HepG2 (cell line): ENCODE measurements around the gene TCEAL9. TPM values are rescaled to one million over a fixed set of nuclear protein-coding genes. Genes with fewer than 3 reads are reported as not detected.

ENCODE experiments used
- ATAC-seq: fragments of 200-7000 bp; cut with Tn5 transposase; 3 replicates; pipeline ENCODE4 v1.9.1; 2020; ENCODE audit warnings: mild to moderate bottlenecking, moderate library complexity
- BruUV-seq: library from RNA; stranded (reverse); fragments of 400-500 nt; replicated peaks from 2 replicates; lab custom pipeline; 2021; lab: Mats Ljungman, UMichigan
- CTCF ChIA-PET: fragments of 300-600 bp; formaldehyde crosslinking; extraction: SDS; loops from one replicate; lab custom pipeline; 2021; ENCODE audit warnings: low total read pairs, inconsistent platforms, low intra/inter-chr PET ratio; lab: Yijun Ruan, JAX
- POLR2A ChIA-PET: fragments of 350-600 bp; sonication (Branson Sonifier 250); formaldehyde crosslinking; loops from one replicate; lab custom pipeline; 2020; ENCODE audit warnings: antibody characterized with exemption, inconsistent platforms; lab: Yijun Ruan, JAX
- DNase-seq: peaks from one replicate; pipeline ENCODE4 v3.0.0-alpha.2; 2015; ENCODE audit warnings: low spot score
- FAIRE-seq: peaks from 3 replicates; lab custom pipeline; 2011; peaks lifted over from hg19 to GRCh38; lab: Jason Lieb, UNC
- H2AFZ ChIP-seq: one replicate; pipeline ENCODE4 v1.6.1; 2011; ENCODE audit warnings: low read length, inconsistent platforms
- H3K27ac ChIP-seq: fragments of 300-600 bp; 3 replicates; pipeline ENCODE4 v1.8.0; 2011; ENCODE audit warnings: mixed run types, mild to moderate bottlenecking, mixed read lengths, low read length, inconsistent platforms; ENCODE audit not compliant: insufficient read depth; ENCODE audit errors: extremely low read length
- H3K27me3 ChIP-seq, 2 experiments: fragments of 200-600 bp in 1 of 2; 2 replicates in 1 of 2; 3 replicates in 1 of 2; pipeline versions ENCODE4 v1.6.0 to v1.8.0; 2011; ENCODE audit warnings: low read length in 2 of 2, mild to moderate bottlenecking in 2 of 2, moderate library complexity in 2 of 2, inconsistent platforms in 1 of 2; ENCODE audit not compliant: insufficient read depth in 2 of 2, control insufficient read depth in 1 of 2
- H3K36me3 ChIP-seq, 2 experiments: fragments of 200-600 bp in 1 of 2; replicated peaks in 1 of 2; 2 replicates in 1 of 2; 3 replicates in 1 of 2; pipeline versions ENCODE4 v1.5.1 to v1.8.0; 2011; ENCODE audit warnings: low read length in 2 of 2, inconsistent platforms in 1 of 2; ENCODE audit not compliant: insufficient read depth in 2 of 2, control insufficient read depth in 1 of 2
- H3K4me1 ChIP-seq: 2 replicates; pipeline ENCODE4 v1.5.1; 2012; ENCODE audit warnings: low read length, inconsistent platforms; ENCODE audit not compliant: insufficient read depth
- H3K4me2 ChIP-seq: 2 replicates; pipeline ENCODE4 v1.6.0; 2011; ENCODE audit warnings: low read depth, low read length, inconsistent platforms
- H3K4me3 ChIP-seq, 3 experiments: fragments of 200-600 bp in 1 of 3; sonication (generic), shearing (Covaris generic) in 1 of 3; replicated peaks in 1 of 3; 2 replicates each; pipeline ENCODE4 v1.5.1; 2011 to 2016; ENCODE audit warnings: low read length in 3 of 3, inconsistent platforms in 2 of 3, low read depth in 2 of 3, mild to moderate bottlenecking in 2 of 3, control low read depth in 1 of 3, mixed read lengths in 1 of 3; ENCODE audit not compliant: insufficient read depth in 1 of 3
- H3K79me2 ChIP-seq: one replicate; pipeline ENCODE4 v1.6.1; 2011; ENCODE audit warnings: low read length, inconsistent platforms; ENCODE audit not compliant: insufficient read depth
- H3K9ac ChIP-seq: 2 replicates; pipeline ENCODE4 v1.6.0; 2011; ENCODE audit warnings: mild to moderate bottlenecking, low read depth, low read length, inconsistent platforms; ENCODE audit not compliant: insufficient read depth
- H3K9me3 ChIP-seq: 2 replicates; pipeline ENCODE4 v1.5.1; 2012; ENCODE audit warnings: mild to moderate bottlenecking, low read length
- H4K20me1 ChIP-seq: 2 replicates; pipeline ENCODE4 v1.6.0; 2011; ENCODE audit warnings: inconsistent platforms, mild to moderate bottlenecking, low read length, moderate library complexity; ENCODE audit not compliant: insufficient read depth
- CEBPB ChIP-seq: IDR thresholded peaks from 2 replicates; pipeline ENCODE4 v1.6.1; 2011; ENCODE audit warnings: low read depth, low read length, improper control_type of control experiment, borderline replicate concordance
- MEIS2 ChIP-seq: sonication (generic); formaldehyde crosslinking; IDR thresholded peaks from 2 replicates; pipeline ENCODE4 v1.9.0; 2021; ENCODE audit warnings: mild to moderate bottlenecking, missing genetic modification reagents
- NR2F2 ChIP-seq: IDR thresholded peaks from 2 replicates; pipeline ENCODE4 v1.6.1; 2012; ENCODE audit warnings: low read depth, inconsistent platforms, borderline replicate concordance
- PBX2 ChIP-seq: IDR thresholded peaks from 2 replicates; pipeline ENCODE4 v1.6.1; 2016; ENCODE audit warnings: control low read depth
- RARA ChIP-seq: IDR thresholded peaks from 2 replicates; pipeline ENCODE4 v1.6.1; 2016; ENCODE audit warnings: missing genetic modification reagents, missing compliant biosample characterization
- TP53 ChIP-seq: sonication (generic); formaldehyde crosslinking; conservative IDR thresholded peaks from 2 replicates; pipeline ENCODE4 v1.4.0; 2020; ENCODE audit warnings: missing genetic modification reagents
- ZKSCAN8 ChIP-seq: IDR thresholded peaks from 2 replicates; pipeline ENCODE4 v1.6.1; 2016; ENCODE audit warnings: borderline replicate concordance, missing genetic modification reagents, missing compliant biosample characterization
- ZNF234 ChIP-seq: sonication (generic); formaldehyde crosslinking; conservative IDR thresholded peaks from 2 replicates; pipeline ENCODE4 v1.5.1; 2020; ENCODE audit warnings: mild to moderate bottlenecking, missing genetic modification reagents
- ZNF30 ChIP-seq: sonication (generic); formaldehyde crosslinking; IDR thresholded peaks from 2 replicates; pipeline ENCODE4 v1.5.0; 2020; ENCODE audit warnings: mild to moderate bottlenecking, missing genetic modification reagents
- ZNF407 ChIP-seq: sonication (generic); formaldehyde crosslinking; IDR thresholded peaks from one replicate; pipeline ENCODE4 v1.5.1; 2020; ENCODE audit warnings: mild to moderate bottlenecking, missing genetic modification reagents; ENCODE audit errors: not compliant biosample characterization
- WGBS: methylation state at CpG from one replicate; pipeline ENCODE4 v1.1.6; 2017; ENCODE audit warnings: low lambda C conversion rate; 5-methylcytosine and 5-hydroxymethylcytosine counted together
- in situ Hi-C: cut with HindIII; loops from 2 replicates; pipeline ENCODE4 v1.10.0; 2017; ENCODE audit warnings: low pct_unique_long_range_greater_than_20kb; ENCODE audit not compliant: extremely low pct_ligation_motif_present
- intact Hi-C: fragments of 100-400 bp; cut with micrococcal nuclease; formaldehyde crosslinking; loops from one replicate; pipeline ENCODE4 v1.10.0; 2022; ENCODE audit not compliant: unreplicated experiment
- polyA plus RNA-seq, 8 experiments: library from polyadenylated mRNA; depleted of rRNA in 3 of 8; stranded (reverse) in 7 of 8; unstranded in 1 of 8; fragments of >200 nt; fragmentation: Illumina TruSeq in 4 of 8; extraction: Trizol in 4 of 8; gene quantifications; 2 replicates each; pipeline versions ENCODE4 v1.2.1 to v1.2.3, GENCODE V29; 2011 to 2016; ENCODE audit warnings: low read depth in 4 of 8, missing spikeins in 1 of 8, mixed read lengths in 1 of 8; ENCODE audit not compliant: insufficient read depth in 1 of 8
- total RNA-seq, 5 experiments: library from RNA; depleted of rRNA; stranded (reverse); fragments of >200 nt; fragmentation: Illumina TruSeq; extraction: Trizol; gene quantifications; 2 replicates each; pipeline ENCODE4 v1.2.3, GENCODE V29; 2016; ENCODE audit warnings: low read depth in 1 of 5

TCEAL9 gene
- total and polyA plus RNA-seq, 2 of the 13 experiments (the other 11 are each of a cell fraction or from before 2014, with no cell fraction given) = 15.8 to 45.8 TPM

GRCh38 chrX:103372886-103373285 lies 16.6 kb downstream of the TCEAL9 start:
- DNase-seq (no peak), FAIRE-seq (no peak), ATAC-seq (no peak)
- BruUV-seq = no TSS peak
- POLR2A ChIA-PET = no interaction called here
- no peak overlapping the region for H3K4me2 ChIP-seq
- H3K79me2 ChIP-seq = no peaks in the 10 kb centered on the region
- no peak overlapping the region for H3K4me3 ChIP-seq
- TF ChIP-seq RARA (CRISPR knock-in tag) (no peak), MEIS2 (CRISPR knock-in tag) (no peak), PBX2 (CRISPR knock-in tag) (no peak), TP53 (CRISPR knock-in tag) (no peak), ZNF30 (CRISPR knock-in tag) (no peak)
- H3K36me3 ChIP-seq = no peaks in the 10 kb centered on the region
- H2AFZ ChIP-seq = no peak overlapping the region
- intact Hi-C loops (no loop called here), in situ Hi-C loops (no loop called here)
- H3K4me1 ChIP-seq = 0 out of 2 replicates have a peak, but pooled peaks cover 6% of the 10 kb centered on the region
- H3K27ac ChIP-seq = no peak overlapping the region
- CTCF ChIA-PET = no interaction called here
- H3K9me3 ChIP-seq = no peaks in the 10 kb centered on the region
- no peaks in the 10 kb centered on the region for H3K27me3 ChIP-seq
- H3K9ac ChIP-seq = no peak overlapping the region
- WGBS = 51% methylated on average over 2 of the region's 2 CpGs
- no peaks in the 10 kb centered on the region for H4K20me1 ChIP-seq

- in situ Hi-C loops (no loop called here), intact Hi-C loops (no loop called here)
- no peak for DNase-seq
- CTCF ChIA-PET = no interaction called here
- Histone ChIP-seq H3K36me3 (no peaks in the 10 kb centered on the region), H3K79me2 (no peaks in the 10 kb centered on the region), H3K27ac (no peak overlapping the region), H3K9ac (no peak overlapping the region), H4K20me1 (no peaks in the 10 kb centered on the region), H3K4me3 (no peak overlapping the region), H2AFZ (no peak overlapping the region), H3K9me3 (no peaks in the 10 kb centered on the region), H3K4me2 (no peak overlapping the region), H3K4me1 (0 out of 2 replicates have a peak, but pooled peaks cover 6% of the 10 kb centered on the region), H3K27me3 (no peaks in the 10 kb centered on the region)
- POLR2A ChIA-PET = no interaction called here
- no TSS peak for BruUV-seq
- no peak for ATAC-seq
- no peak for FAIRE-seq
- 0% methylated on average over 3 of the region's 3 CpGs for WGBS
- TF ChIP-seq ZNF234 (CRISPR knock-in tag) (no peak), ZNF407 (no peak), CEBPB (no peak), ZKSCAN8 (CRISPR knock-in tag) (0 out of 2 replicates have a peak, but pooled peaks have one; percentile 39), NR2F2 (no peak)
Measured at GRCh38 chrX:103373581-103373980, 17.3 kb downstream of the TCEAL9 start.
